Pons (tissue), 1 donor: ENCODE data around the gene TMX4.
"Not testable (repeated sequence)": the region's sequence is repeated elsewhere in the genome, so short reads cannot be mapped to it uniquely, and the experiment has no call there.

Source experiments
- DNase-seq: peaks from one replicate; pipeline ENCODE4 v3.0.0-alpha.2; 2016; ENCODE audit warnings: low spot score

Gene TMX4

DNA sequence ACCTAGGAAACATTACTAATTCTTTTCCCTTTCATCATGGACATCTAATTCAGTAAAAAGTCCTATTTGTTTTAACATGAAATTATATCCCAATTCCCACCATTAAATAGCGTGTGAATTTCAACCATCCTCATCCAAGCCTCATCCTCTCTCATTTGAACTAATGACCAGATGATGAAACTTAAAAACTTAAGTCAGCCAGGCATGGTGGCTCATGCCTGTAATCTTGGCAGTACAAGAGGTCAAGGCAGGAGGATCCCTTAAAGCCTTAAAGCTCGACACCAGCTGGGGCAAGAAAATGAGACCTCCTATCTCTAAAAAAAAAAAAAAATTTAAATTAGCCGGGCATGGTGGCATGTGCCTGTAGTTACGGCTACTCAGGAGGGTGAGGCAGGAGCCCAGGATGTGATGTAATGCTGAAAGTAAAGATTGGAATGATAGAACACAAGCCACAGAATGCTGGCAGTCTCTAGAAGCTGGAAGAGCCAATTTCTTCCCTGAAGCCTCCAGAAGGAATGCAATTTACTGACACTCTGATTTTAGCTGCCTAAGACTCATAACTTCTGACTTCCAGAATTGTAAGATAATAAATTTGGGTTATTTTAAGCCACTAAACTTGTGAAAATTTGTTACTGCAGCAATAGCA is 52.2 kb downstream of the TMX4 start:
- no peak for DNase-seq

- no peak for DNase-seq
Measured at GRCh38 chr20:7966176-7966575, 53.4 kb downstream of the TMX4 start.

DNA sequence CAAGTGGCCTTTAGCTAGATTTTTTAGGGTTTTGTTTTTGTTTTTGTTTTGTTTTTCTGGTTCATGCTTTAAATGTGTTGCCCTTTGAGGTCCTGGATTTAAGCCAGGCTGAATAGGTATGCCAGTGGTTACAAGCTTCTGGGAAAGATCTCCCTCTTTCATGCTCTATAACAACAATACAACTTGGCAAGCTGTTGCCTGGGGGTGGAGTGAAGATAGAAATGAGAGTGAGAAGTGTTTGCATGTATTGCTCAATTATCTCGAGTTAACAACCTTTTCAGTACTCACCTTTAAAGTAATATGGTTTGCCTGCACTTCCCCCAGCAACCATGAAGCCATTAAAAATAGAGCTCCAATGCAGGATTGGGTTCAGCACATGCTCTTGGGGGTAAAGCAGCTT is 60.1 kb downstream of the TMX4 start:
- no peak for DNase-seq

GRCh38 chr20:7956561-7956960 is 63.0 kb downstream of the TMX4 start:
- not testable (repeated sequence) for DNase-seq

DNA sequence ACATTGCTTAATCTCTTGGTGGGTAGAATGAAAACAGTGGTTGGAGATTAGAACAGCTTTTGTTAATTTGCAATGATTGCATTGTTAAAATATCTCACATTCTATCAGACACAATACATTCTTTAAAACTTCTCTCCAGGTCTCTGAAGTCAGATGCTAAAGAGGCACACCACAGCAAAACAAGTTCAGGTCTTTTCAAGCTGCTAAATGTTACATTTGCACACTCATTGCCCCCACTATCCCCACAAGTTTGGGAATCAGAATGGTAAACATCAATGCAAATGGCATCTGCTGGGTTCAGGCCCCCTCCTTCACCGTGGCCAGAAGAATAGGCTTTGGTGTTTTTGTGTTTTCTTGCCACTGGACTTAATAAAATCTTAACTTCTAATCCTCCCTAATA is 69.2 kb downstream of the TMX4 start:
- DNase-seq: no peak

DNA sequence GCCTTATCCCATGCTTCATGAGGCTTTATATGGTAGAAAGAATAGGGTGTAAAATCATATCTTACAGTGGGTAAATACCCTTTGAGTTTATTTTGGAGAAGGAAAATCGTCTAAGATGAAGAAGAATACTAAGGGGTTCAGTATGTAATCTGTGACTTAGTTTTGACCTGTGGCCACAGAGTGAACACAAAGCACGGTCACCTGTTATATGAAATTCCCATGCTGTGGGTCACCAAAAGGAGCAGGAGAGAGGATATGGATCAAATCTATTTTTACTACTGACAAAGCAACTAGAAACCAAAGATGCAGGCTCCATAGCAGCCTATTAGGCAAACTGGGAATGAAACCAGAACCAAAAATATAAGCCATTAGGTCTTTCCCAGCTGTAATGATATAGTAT is 75.7 kb downstream of the TMX4 start:
- no peak for DNase-seq

DNA sequence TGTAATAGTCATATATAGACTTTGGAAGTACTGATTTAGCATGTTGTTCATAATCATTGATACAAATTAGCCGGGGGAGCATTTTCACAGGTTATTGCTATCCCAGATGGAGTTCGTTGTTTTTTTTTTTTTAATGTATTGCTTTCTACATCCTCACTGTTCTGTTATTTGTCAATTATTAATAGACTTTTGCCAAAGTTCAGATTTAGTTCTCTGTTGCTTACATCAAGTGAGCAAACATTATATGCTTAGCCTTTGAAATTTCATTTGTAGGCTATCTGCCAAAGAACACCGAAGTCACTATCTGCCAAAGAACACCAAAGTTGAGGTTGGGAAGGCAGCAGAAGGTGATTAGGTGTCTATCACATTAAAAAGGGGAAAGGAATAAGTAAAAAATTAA is 79.2 kb downstream of the TMX4 start, which contains the start of gene HAO1:
TSS of gene HAO1 (minus strand) at position 118 of the 400 bp plus-strand sequence. CDS start at position 82, 36 bp downstream.
- no peak for DNase-seq

DNA sequence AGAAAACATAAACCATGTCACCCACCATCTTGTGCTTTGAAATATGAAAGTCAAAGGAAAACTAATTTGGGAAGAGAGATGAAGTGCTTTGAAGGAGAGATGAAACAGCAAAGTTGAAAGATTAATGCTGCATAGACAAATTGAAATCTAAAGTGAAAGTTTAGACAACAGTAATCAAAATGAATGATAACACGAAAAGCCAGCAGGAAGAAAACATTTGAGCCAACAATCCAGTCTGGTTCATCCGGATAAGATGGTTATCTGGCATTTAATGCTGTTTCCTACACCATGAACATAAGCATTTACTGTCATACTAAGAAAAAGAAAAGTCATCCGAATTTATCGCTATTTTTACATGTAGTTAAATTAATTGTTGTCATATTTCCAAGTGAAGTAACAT is 79.9 kb downstream of the TMX4 start:
- no peak for DNase-seq

- no peak for DNase-seq
Measured at GRCh38 chr20:7938058-7938457, 81.5 kb downstream of the TMX4 start.

DNA sequence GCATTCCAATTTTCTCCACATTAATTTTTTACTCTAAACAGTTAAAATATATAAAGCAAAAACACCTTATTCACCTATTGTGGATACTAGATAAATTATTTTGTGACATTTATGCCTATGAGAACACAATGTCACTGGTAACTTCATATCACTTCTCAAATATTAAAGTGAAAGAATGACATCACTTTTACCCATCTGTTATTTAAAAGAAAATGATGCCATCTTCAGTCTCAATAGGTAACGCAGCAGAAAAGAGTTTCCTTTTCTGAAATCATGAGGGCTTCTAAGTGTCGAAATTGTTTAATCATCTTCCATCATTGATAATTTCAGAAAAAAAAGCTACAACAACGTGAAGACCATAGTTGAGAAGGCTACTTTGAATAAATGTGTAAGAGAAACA is 82.2 kb downstream of the TMX4 start:
- DNase-seq: no peak

DNA sequence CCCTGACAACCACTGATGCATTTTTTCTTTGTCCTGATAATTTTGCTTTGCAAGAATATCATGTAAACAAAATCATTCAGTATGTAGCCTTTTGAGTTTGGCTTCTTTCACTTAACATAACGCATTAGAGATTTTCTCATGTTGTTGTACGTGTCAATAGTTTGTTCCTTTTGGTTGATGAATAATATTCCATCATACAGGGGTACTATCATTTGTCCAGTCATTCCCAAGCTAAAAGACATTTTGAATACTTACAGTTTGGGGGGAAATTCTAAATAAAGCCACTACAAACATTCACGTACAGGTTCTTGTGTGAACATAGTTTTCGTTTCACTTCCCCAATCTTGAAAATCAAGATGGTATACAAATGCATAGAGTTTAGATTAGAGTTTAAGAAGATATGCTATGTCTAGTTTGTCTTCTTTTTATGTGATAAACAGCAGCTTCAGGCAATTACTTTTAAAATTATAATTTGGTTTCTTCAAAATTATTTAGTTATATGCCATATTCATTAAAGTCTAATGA is 84.5 kb downstream of the TMX4 start:
- no peak for DNase-seq

DNA sequence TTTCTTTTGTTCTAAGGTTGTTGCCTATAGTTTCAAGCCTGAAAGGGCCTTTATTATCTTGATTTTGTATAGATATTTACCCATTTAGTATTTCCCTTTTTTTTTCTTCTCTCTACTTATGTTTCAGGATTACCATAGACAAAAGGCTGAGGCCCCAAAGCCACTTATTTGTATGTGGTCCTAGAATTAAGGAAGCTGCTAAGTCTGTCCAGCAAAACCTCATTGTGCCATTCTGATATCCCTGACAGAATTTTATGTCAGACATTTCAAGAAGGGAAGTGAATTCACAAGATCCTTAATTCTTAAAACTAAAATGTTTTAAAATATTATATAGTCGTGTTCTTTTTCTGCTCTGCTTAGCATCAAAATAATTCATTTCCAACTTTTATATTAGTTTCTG is 86.2 kb downstream of the TMX4 start:
- no peak for DNase-seq

DNA sequence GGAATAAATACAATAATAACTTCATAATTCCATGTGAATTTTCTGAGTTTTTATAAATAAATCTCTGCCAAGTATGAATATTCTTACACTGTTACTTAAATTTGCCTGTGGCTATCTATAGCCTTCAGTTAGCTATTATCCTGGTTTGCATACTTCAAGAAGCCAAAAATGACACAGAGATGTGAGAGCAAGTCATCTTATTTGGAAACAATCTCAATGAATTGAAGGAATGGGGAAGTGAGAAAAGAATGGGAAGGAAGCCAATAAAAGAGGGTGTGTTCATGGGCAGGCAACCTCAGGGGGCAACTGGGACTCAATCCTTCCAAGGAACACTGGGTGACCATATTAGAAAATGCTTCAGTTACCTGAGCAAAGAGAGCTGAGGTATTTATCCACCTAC is 89.2 kb downstream of the TMX4 start:
- no peak for DNase-seq
